RPMI7951 (cell line): ENCODE data around the gene APBB1IP. TPM values are rescaled to one million over a fixed set of nuclear protein-coding genes. Genes with fewer than 3 reads are reported as not detected.
"Not testable (repeated sequence)": the region's sequence is repeated elsewhere in the genome, so short reads cannot be mapped to it uniquely, and the experiment has no call there.

ENCODE experiments used
- DNase-seq: peaks from one replicate; pipeline ENCODE4 v3.0.0-alpha.2; 2012; ENCODE audit warnings: low read depth
- total RNA-seq: library from RNA; depleted of rRNA; stranded (reverse); fragments of >200 nt; shearing (Covaris generic); gene quantifications from 2 replicates; pipeline ENCODE4 v1.2.3, GENCODE V29; 2014

The APBB1IP gene
- total RNA-seq, 1 experiment from 2014 or later = 6.4 TPM

GRCh38 chr10:26477501-26477900 is 39.4 kb downstream of the APBB1IP start:
- no peak for DNase-seq

- no peak for DNase-seq
Measured at GRCh38 chr10:26478061-26478460, 39.9 kb downstream of the APBB1IP start.

- no peak for DNase-seq
Measured at GRCh38 chr10:26479766-26480492, 41.8 kb downstream of the APBB1IP start.

- DNase-seq = no peak
Measured at GRCh38 chr10:26481315-26481692, 43.2 kb downstream of the APBB1IP start.

GRCh38 chr10:26481914-26482550 is 43.9 kb downstream of the APBB1IP start:
- DNase-seq = no peak

- no peak for DNase-seq
Measured at GRCh38 chr10:26483554-26483953, 45.4 kb downstream of the APBB1IP start.

- DNase-seq = peak; percentile 73
Measured at GRCh38 chr10:26485150-26485941, 47.2 kb downstream of the APBB1IP start.

- DNase-seq = peak; percentile 100
Measured at GRCh38 chr10:26486304-26486703, 48.2 kb downstream of the APBB1IP start.

- DNase-seq = peak; percentile 99
Measured at GRCh38 chr10:26486990-26487850, 49.1 kb downstream of the APBB1IP start.

- peak; percentile 89 for DNase-seq
Measured at GRCh38 chr10:26488344-26488743, 50.2 kb downstream of the APBB1IP start.

- DNase-seq = no peak
Measured at GRCh38 chr10:26489081-26489480, 50.9 kb downstream of the APBB1IP start.

- not testable (repeated sequence) for DNase-seq
Measured at GRCh38 chr10:26490367-26490766, 52.2 kb downstream of the APBB1IP start.

GRCh38 chr10:26491276-26491675 is 53.1 kb downstream of the APBB1IP start:
- DNase-seq = no peak

GRCh38 chr10:26491934-26492333 is 53.8 kb downstream of the APBB1IP start:
- DNase-seq = peak; percentile 72

GRCh38 chr10:26492725-26493124 is 54.6 kb downstream of the APBB1IP start:
- not testable (repeated sequence) for DNase-seq

GRCh38 chr10:26494018-26494417 is 55.9 kb downstream of the APBB1IP start:
- no peak for DNase-seq

GRCh38 chr10:26499426-26499825 is 61.3 kb downstream of the APBB1IP start:
- no peak for DNase-seq

- no peak for DNase-seq
Measured at GRCh38 chr10:26502986-26503385, 64.8 kb downstream of the APBB1IP start.

GRCh38 chr10:26503911-26504310 is 65.8 kb downstream of the APBB1IP start:
- peak; percentile 37 for DNase-seq

GRCh38 chr10:26504429-26504828 is 66.3 kb downstream of the APBB1IP start:
- not testable (repeated sequence) for DNase-seq

- DNase-seq = no peak
Measured at GRCh38 chr10:26505491-26505890, 67.3 kb downstream of the APBB1IP start.

GRCh38 chr10:26506736-26507135 is 68.6 kb downstream of the APBB1IP start:
- no peak for DNase-seq
